H1 (cell line): ENCODE data around the gene ALDH4A1. TPM values are rescaled to one million over a fixed set of nuclear protein-coding genes. Genes with fewer than 3 reads are reported as not detected.
A peak's percentile ranks its signal among the peaks of the same experiment; 100 is the strongest.

ENCODE experiments used
- CTCF ChIA-PET: fragments of 300-600 bp; sonication (Branson Sonifier 250); formaldehyde crosslinking; loops from one replicate; lab custom pipeline; 2021; ENCODE audit not compliant: partially characterized antibody; lab: Charles Lee
- POLR2A ChIA-PET: fragments of 300-600 bp; sonication (Branson Sonifier 250); formaldehyde crosslinking; loops from one replicate; lab custom pipeline; 2021; ENCODE audit warnings: inconsistent platforms; ENCODE audit not compliant: partially characterized antibody; lab: Charles Lee
- DNase-seq, 2 experiments: peaks; one replicate each; pipeline versions ENCODE4 v3.0.0 to v3.0.0-alpha.2; 2010 to 2022; ENCODE audit warnings: low spot score in 2 of 2, low read depth in 1 of 2, mixed read lengths in 1 of 2
- FAIRE-seq: peaks from 2 replicates; lab custom pipeline; 2011; peaks lifted over from hg19 to GRCh38; lab: Jason Lieb, UNC
- H2AFZ ChIP-seq: 2 replicates; pipeline ENCODE4 v1.8.1; 2012; ENCODE audit warnings: low read length, inconsistent platforms
- H2AK5ac ChIP-seq: 2 replicates; pipeline ENCODE4 v1.6.1; 2013; ENCODE audit warnings: low read depth, low read length
- H2BK120ac ChIP-seq: replicated peaks from 2 replicates; pipeline ENCODE3; 2013; ENCODE audit warnings: low read depth, low read length, inconsistent platforms
- H2BK12ac ChIP-seq: 2 replicates; pipeline ENCODE4 v1.6.1; 2013; ENCODE audit warnings: low read depth, low read length
- H2BK15ac ChIP-seq: 2 replicates; pipeline ENCODE4 v1.6.1; 2013; ENCODE audit warnings: low read length
- H2BK20ac ChIP-seq: 2 replicates; pipeline ENCODE4 v1.6.1; 2013; ENCODE audit warnings: low read length
- H2BK5ac ChIP-seq: 2 replicates; pipeline ENCODE4 v1.6.1; 2013; ENCODE audit warnings: low read depth, low read length
- H3K14ac ChIP-seq: 2 replicates; pipeline ENCODE4 v1.6.1; 2013; ENCODE audit warnings: inconsistent platforms; ENCODE audit not compliant: insufficient read length
- H3K18ac ChIP-seq: 2 replicates; pipeline ENCODE4 v1.6.1; 2013; ENCODE audit warnings: low read length; ENCODE audit errors: extremely low read depth
- H3K23ac ChIP-seq: 2 replicates; pipeline ENCODE4 v1.6.1; 2013; ENCODE audit warnings: inconsistent platforms; ENCODE audit not compliant: insufficient read length
- H3K23me2 ChIP-seq: 2 replicates; pipeline ENCODE4 v1.6.1; 2013; ENCODE audit warnings: low read depth, low read length
- H3K27ac ChIP-seq: 2 replicates; pipeline ENCODE4 v1.6.1; 2011; ENCODE audit warnings: low read depth, low read length, inconsistent platforms
- H3K27me3 ChIP-seq, 4 experiments: replicated peaks in 1 of 4; 1 replicate in 1 of 4; 2 replicates in 3 of 4; pipeline versions ENCODE4 v1.6.1 to v1.8.1; 2011 to 2013; ENCODE audit warnings: low read length in 3 of 4, mild to moderate bottlenecking in 3 of 4, inconsistent platforms in 2 of 4, mixed read lengths in 2 of 4, moderate library complexity in 1 of 4; ENCODE audit not compliant: control insufficient read depth in 3 of 4, insufficient read depth in 3 of 4; ENCODE audit errors: extremely low read depth in 1 of 4
- H3K36me3 ChIP-seq, 4 experiments: 2 replicates each; pipeline versions ENCODE4 v1.6.1 to v1.8.1; 2011 to 2013; ENCODE audit warnings: mild to moderate bottlenecking in 4 of 4, low read length in 3 of 4, moderate library complexity in 2 of 4, control low read depth in 1 of 4, inconsistent platforms in 1 of 4; ENCODE audit not compliant: insufficient read depth in 4 of 4, control insufficient read depth in 2 of 4
- H3K4ac ChIP-seq: replicated peaks from 2 replicates; pipeline ENCODE3; 2013; ENCODE audit warnings: low read length, low read depth, mixed read lengths, inconsistent platforms; ENCODE audit not compliant: insufficient read length
- H3K4me1 ChIP-seq, 4 experiments: replicated peaks in 1 of 4; 1 replicate in 1 of 4; 2 replicates in 3 of 4; pipeline versions ENCODE4 v1.6.1 to v1.8.1; 2011 to 2013; ENCODE audit warnings: low read length in 3 of 4, inconsistent platforms in 2 of 4, mixed read lengths in 1 of 4; ENCODE audit not compliant: insufficient read depth in 4 of 4, control insufficient read depth in 3 of 4
- H3K4me2 ChIP-seq, 2 experiments: 2 replicates each; pipeline versions ENCODE4 v1.6.1 to v1.8.1; 2011 to 2013; ENCODE audit warnings: low read depth in 2 of 2, low read length in 2 of 2, control low read depth in 1 of 2, inconsistent platforms in 1 of 2, mild to moderate bottlenecking in 1 of 2; ENCODE audit not compliant: insufficient read depth in 1 of 2
- H3K4me3 ChIP-seq, 4 experiments: fragments of 200-600, 300-600 bp in 1 of 4; sonication (generic), shearing (Covaris generic), sonication (Bioruptor Twin) in 1 of 4; 2 replicates each; pipeline versions ENCODE4 v1.5.1 to v1.8.1; 2011 to 2016; ENCODE audit warnings: low read length in 4 of 4, low read depth in 3 of 4, control low read depth in 2 of 4, inconsistent platforms in 2 of 4, mild to moderate bottlenecking in 2 of 4, mixed read lengths in 1 of 4, moderate library complexity in 1 of 4; ENCODE audit not compliant: insufficient read depth in 2 of 4; ENCODE audit errors: extremely low read depth in 1 of 4
- H3K56ac ChIP-seq: replicated peaks from 2 replicates; pipeline ENCODE3; 2013; ENCODE audit warnings: low read depth, mild to moderate bottlenecking, mixed read lengths, low read length, inconsistent platforms; ENCODE audit not compliant: insufficient read length
- H3K79me1 ChIP-seq: 2 replicates; pipeline ENCODE4 v1.6.1; 2013; ENCODE audit warnings: low read depth, low read length, control low read depth
- H3K79me2 ChIP-seq, 2 experiments: 2 replicates each; pipeline versions ENCODE4 v1.6.1 to v1.8.1; 2012 to 2013; ENCODE audit warnings: low read length in 2 of 2, mild to moderate bottlenecking in 2 of 2, inconsistent platforms in 1 of 2; ENCODE audit not compliant: insufficient read depth in 2 of 2, control insufficient read depth in 1 of 2
- H3K9ac ChIP-seq, 4 experiments: replicated peaks in 1 of 4; 1 replicate in 1 of 4; 2 replicates in 3 of 4; pipeline versions ENCODE4 v1.6.1 to v1.8.1; 2011 to 2013; ENCODE audit warnings: low read depth in 3 of 4, low read length in 3 of 4, control low read depth in 2 of 4, mild to moderate bottlenecking in 2 of 4, moderate library complexity in 2 of 4, inconsistent platforms in 1 of 4; ENCODE audit errors: extremely low read depth in 1 of 4
- H3K9me3 ChIP-seq, 2 experiments: 2 replicates each; pipeline versions ENCODE4 v1.6.1 to v1.8.1; 2012 to 2013; ENCODE audit warnings: mild to moderate bottlenecking in 2 of 2, moderate library complexity in 2 of 2, control low read depth in 1 of 2, inconsistent platforms in 1 of 2, low read depth in 1 of 2, low read length in 1 of 2, mixed read lengths in 1 of 2; ENCODE audit not compliant: insufficient read depth in 2 of 2
- H4K20me1 ChIP-seq, 2 experiments: replicated peaks in 1 of 2; 2 replicates each; pipeline versions ENCODE3 to v1.8.1; 2011 to 2013; ENCODE audit warnings: inconsistent platforms in 2 of 2, low read length in 2 of 2, mild to moderate bottlenecking in 1 of 2; ENCODE audit not compliant: insufficient read depth in 2 of 2, control insufficient read depth in 1 of 2
- H4K5ac ChIP-seq: 2 replicates; pipeline ENCODE4 v1.6.1; 2013; ENCODE audit warnings: low read length, low read depth, mixed read lengths, inconsistent platforms; ENCODE audit not compliant: insufficient read length
- H4K8ac ChIP-seq: 2 replicates; pipeline ENCODE4 v1.8.0; 2013; ENCODE audit warnings: mild to moderate bottlenecking, moderate library complexity, low read length, inconsistent platforms; ENCODE audit not compliant: insufficient read depth; ENCODE audit errors: extremely low read depth
- H4K91ac ChIP-seq: replicated peaks from 2 replicates; pipeline ENCODE3; 2013; ENCODE audit warnings: low read length, mixed read lengths, inconsistent platforms; ENCODE audit not compliant: insufficient read length
- CBX8 ChIP-seq: fragments of 300-800, 300-1000 bp; sonication (generic); IDR thresholded peaks from 2 replicates; pipeline ENCODE4 v1.7.1; 2016; ENCODE audit warnings: low read depth, low read length, borderline replicate concordance
- EP300 ChIP-seq, 2 experiments: IDR thresholded peaks; 1 replicate in 1 of 2; 2 replicates in 1 of 2; pipeline ENCODE4 v1.6.1; 2011 to 2012; ENCODE audit warnings: low read depth in 2 of 2, low read length in 2 of 2, mild to moderate bottlenecking in 2 of 2, borderline replicate concordance in 1 of 2, inconsistent platforms in 1 of 2, moderate library complexity in 1 of 2
- EZH2 ChIP-seq: fragments of 200-600 bp; sonication (generic); IDR thresholded peaks from 2 replicates; pipeline ENCODE4 v1.7.1; 2012; ENCODE audit warnings: low read depth, mild to moderate bottlenecking, moderate library complexity, low read length, inconsistent platforms; ENCODE audit not compliant: severe bottlenecking
- FOSL1 ChIP-seq: IDR thresholded peaks from 2 replicates; pipeline ENCODE4 v1.6.1; 2011; ENCODE audit warnings: mild to moderate bottlenecking, low read depth, low read length, moderate library complexity; ENCODE audit not compliant: insufficient read depth
- GTF2F1 ChIP-seq: IDR thresholded peaks from 2 replicates; pipeline ENCODE4 v1.6.1; 2012; ENCODE audit warnings: low read depth, low read length, improper control_type of control experiment, borderline replicate concordance
- RXRA ChIP-seq: IDR thresholded peaks from 2 replicates; pipeline ENCODE4 v1.6.1; 2011; ENCODE audit warnings: low read depth, mild to moderate bottlenecking, low read length, moderate library complexity; ENCODE audit not compliant: insufficient read depth
- TCF12 ChIP-seq: IDR thresholded peaks from 2 replicates; pipeline ENCODE4 v1.6.1; 2011; ENCODE audit warnings: low read depth, mild to moderate bottlenecking, low read length
- TEAD4 ChIP-seq: IDR thresholded peaks from 2 replicates; pipeline ENCODE4 v1.6.1; 2012; ENCODE audit warnings: low read depth, low read length, inconsistent platforms, mixed read lengths
- YY1 ChIP-seq: IDR thresholded peaks from 2 replicates; pipeline ENCODE4 v1.6.1; 2011; ENCODE audit warnings: low read depth, mild to moderate bottlenecking, low read length
- WGBS, 2 experiments: shearing (Covaris generic) in 1 of 2; methylation state at CpG; one replicate each; pipeline versions ENCODE4 v1.1.6 to v1.1.7; 2013 to 2015; ENCODE audit warnings: low lambda C conversion rate in 2 of 2, mixed read lengths in 2 of 2, inconsistent platforms in 1 of 2, low coverage in 1 of 2, missing lambda C conversion rate in 1 of 2; ENCODE audit not compliant: insufficient replicate concordance in 2 of 2, insufficient coverage in 1 of 2, insufficient read length in 1 of 2; ENCODE audit errors: extremely low coverage in 1 of 2, missing lambda C conversion rate in 1 of 2; 5-methylcytosine and 5-hydroxymethylcytosine counted together
- polyA plus RNA-seq, 7 experiments: library from polyadenylated mRNA; depleted of rRNA in 3 of 7; stranded (reverse) in 5 of 7; unstranded in 2 of 7; fragments of >200 nt in 5 of 7; fragments of 200-250 nt in 2 of 7; gene quantifications; 1 replicate in 5 of 7; 2 replicates in 1 of 7; 4 replicates in 1 of 7; pipeline versions ENCODE4 v1.2.1 to v1.2.3, GENCODE V29; 2011 to 2013; ENCODE audit warnings: missing spikeins in 2 of 7, mixed read lengths in 2 of 7
- total RNA-seq: library from RNA; stranded (reverse); fragmentation: NEBNext Ultra II Directional; extraction: Animal tissue kit (Norgen Biotek cat#: 25700); gene quantifications from 2 replicates; pipeline ENCODE4 v1.2.1, GENCODE V29; 2021

Gene ALDH4A1
- total and polyA plus RNA-seq, 2 of the 8 experiments (the other 6 are each of a cell fraction or from before 2014, with no cell fraction given): 30.3 to 35.9 TPM

- Histone ChIP-seq H3K14ac (no peak overlapping the region), H3K79me1 (0 out of 2 replicates have a peak, but pooled peaks cover 3% of the 10 kb centered on the region), H3K9ac (no peak overlapping the region), H3K4ac (no peak overlapping the region), H2AK5ac (0 out of 2 replicates have a peak overlapping the region, but pooled peaks have one; percentile 61), H3K23ac (no peak overlapping the region), H3K4me2 (no peak overlapping the region), H3K36me3 (no peaks in the 10 kb centered on the region), H4K91ac (no peak overlapping the region), H2AFZ (no peak overlapping the region), H3K27ac (no peak overlapping the region), H3K56ac (no peak overlapping the region), H3K4me3 (no peak overlapping the region), H3K23me2 (no peaks in the 10 kb centered on the region), H4K5ac (no peak overlapping the region), H2BK5ac (no peak overlapping the region; the same call in 1 of the 2 replicates), H2BK20ac (no peak overlapping the region), H2BK120ac (no peak overlapping the region), H4K8ac (no peak overlapping the region), H2BK12ac (no peak overlapping the region), H3K18ac (no peak overlapping the region), H3K27me3 (no peaks in the 10 kb centered on the region), H3K4me1 (no peaks in the 10 kb centered on the region; a peak in 2 of 7 replicates), H2BK15ac (no peak overlapping the region), H4K20me1 (no peaks in the 10 kb centered on the region), H3K79me2 (no peaks in the 10 kb centered on the region), H3K9me3 (no peaks in the 10 kb centered on the region)
- DNase-seq (no peak), FAIRE-seq (no peak)
- TF ChIP-seq RXRA (no peak), EP300 (IDR thresholded peaks at IDR 0.05; ENCODE audit: borderline replicate concordance in 1 of 2, low read depth in 2 of 2, low read length in 2 of 2) (no peak), GTF2F1 (no peak), TEAD4 (no peak), FOSL1 (no peak), CBX8 (no peak), YY1 (no peak), TCF12 (no peak), EZH2 (no peak)
- POLR2A ChIA-PET: no interaction called here
- WGBS, 2 experiments: 91% methylated on average over 29 of the region's 30 CpGs; no CpG with 5 or more reads in 1 of the 2 experiments
- CTCF ChIA-PET: interaction anchor here (0.5 to 7.0 kb wide), 9 partner anchors 9 to 1179 kb away, joined by 3 to 109 read pairs (median 4); no protein-coding TSS in a partner anchor
Measured at GRCh38 chr1:18917071-18917799, 14.9 kb upstream of the ALDH4A1 start.
